ENCODE results near the gene CST9.
A peak's percentile ranks its signal among the peaks of the same experiment; 100 is the strongest.

CST9 gene

GRCh38 chr20:23574977-23575376 is 30.7 kb downstream of the CST9 start:
- Mint-ChIP-seq H3K36me3 (no peaks in the 10 kb centered on the region), H3K27ac (no peak overlapping the region)

GRCh38 chr20:23570178-23570760 is 35.4 kb downstream of the CST9 start:
- no peaks in the 10 kb centered on the region for H3K9me3 Mint-ChIP-seq
- DNase-seq (no peak), ATAC-seq (replicated peaks) (no peak)
- no peaks in the 10 kb centered on the region for H3K4me1 Mint-ChIP-seq
- peaks cover 7 to 12% of the 10 kb centered on the region in 2 donors for H3K27me3 Mint-ChIP-seq
- no peaks in the 10 kb centered on the region for H3K36me3 Mint-ChIP-seq
- no peak overlapping the region for H3K4me3 Mint-ChIP-seq
- no peak overlapping the region for H3K27ac Mint-ChIP-seq

More at GRCh38 chr20:23574977-23575376, 30.7 kb downstream of the CST9 start:
- Mint-ChIP-seq H3K27me3 (peaks cover 1 to 6% of the 10 kb centered on the region in 2 donors), H3K9me3 (no peaks in the 10 kb centered on the region), H3K4me3 (no peak overlapping the region), H3K4me1 (no peaks in the 10 kb centered on the region)
- no peak for DNase-seq
- no peak for ATAC-seq (replicated peaks)

GRCh38 chr20:23569570-23569969 is 36.1 kb downstream of the CST9 start:
- H3K9me3 Mint-ChIP-seq, result no peaks in the 10 kb centered on the region
- H3K27ac Mint-ChIP-seq, result no peak overlapping the region
- H3K27me3 Mint-ChIP-seq, result peaks cover 12 to 13% of the 10 kb centered on the region in 2 donors
- no peak overlapping the region for H3K4me3 Mint-ChIP-seq
- H3K36me3 Mint-ChIP-seq, result no peaks in the 10 kb centered on the region
- DNase-seq (no peak), ATAC-seq (replicated peaks) (peak in 1 of 2 donors; percentile 10)
- no peaks in the 10 kb centered on the region for H3K4me1 Mint-ChIP-seq

GRCh38 chr20:23568971-23569330 is 36.8 kb downstream of the CST9 start:
- no peak overlapping the region for H3K27ac Mint-ChIP-seq
- DNase-seq (no peak), ATAC-seq (replicated peaks) (no peak)
- H3K27me3 Mint-ChIP-seq, result peaks cover 11 to 14% of the 10 kb centered on the region in 2 donors
- H3K36me3 Mint-ChIP-seq, result no peaks in the 10 kb centered on the region
- no peaks in the 10 kb centered on the region for H3K4me1 Mint-ChIP-seq
- H3K4me3 Mint-ChIP-seq, result no peak overlapping the region
- no peaks in the 10 kb centered on the region for H3K9me3 Mint-ChIP-seq

- Mint-ChIP-seq H3K27ac (no peak within 1 kb of the TSS), H3K27me3 (peaks cover 12 to 14% of the 10 kb centered on the region in 2 donors), H3K9me3 (no peaks in the 10 kb centered on the region), H3K4me1 (no peaks in the 10 kb centered on the region), H3K4me3 (no peak within 1 kb of the TSS), H3K36me3 (no peaks in the 10 kb centered on the region)
- no peak for ATAC-seq (replicated peaks)
- no peak for DNase-seq
Measured at GRCh38 chr20:23568320-23568970, 37.3 kb downstream of the CST9 start, which contains the start of gene CST9L. TSS of gene CST9L (minus strand) at chr20:23568484. CDS start at chr20:23568450, 34 bp downstream.

GRCh38 chr20:23566199-23566932 is 39.4 kb downstream of the CST9 start:
- peaks cover 0 to 8% of the 10 kb centered on the region in 2 donors for H3K36me3 Mint-ChIP-seq
- no peak for ATAC-seq (replicated peaks)
- H3K4me3 Mint-ChIP-seq, result no peak overlapping the region
- H3K27ac Mint-ChIP-seq, result no peak overlapping the region
- DNase-seq, result no peak
- H3K4me1 Mint-ChIP-seq, result no peaks in the 10 kb centered on the region
- peaks cover 12 to 19% of the 10 kb centered on the region in 2 donors for H3K27me3 Mint-ChIP-seq
- H3K9me3 Mint-ChIP-seq, result peaks cover 10 to 14% of the 10 kb centered on the region in 2 donors

GRCh38 chr20:23565503-23566045 is 40.1 kb downstream of the CST9 start:
- H3K27me3 Mint-ChIP-seq, result peaks cover 12 to 19% of the 10 kb centered on the region in 2 donors
- H3K36me3 Mint-ChIP-seq, result peaks cover 0 to 8% of the 10 kb centered on the region in 2 donors
- H3K27ac Mint-ChIP-seq, result no peak overlapping the region
- H3K4me3 Mint-ChIP-seq, result no peak overlapping the region
- H3K9me3 Mint-ChIP-seq, result peaks cover 10 to 14% of the 10 kb centered on the region in 2 donors
- H3K4me1 Mint-ChIP-seq, result no peaks in the 10 kb centered on the region
- DNase-seq, result no peak
- no peak for ATAC-seq (replicated peaks)

GRCh38 chr20:23564927-23565326 is 40.8 kb downstream of the CST9 start:
- H3K4me1 Mint-ChIP-seq, result no peaks in the 10 kb centered on the region
- H3K4me3 Mint-ChIP-seq, result no peak overlapping the region
- no peak overlapping the region for H3K27ac Mint-ChIP-seq
- H3K9me3 Mint-ChIP-seq, result peaks cover 13 to 17% of the 10 kb centered on the region in 2 donors
- ATAC-seq (replicated peaks) (no peak), DNase-seq (no peak)
- peaks cover 3 to 11% of the 10 kb centered on the region in 2 donors for H3K36me3 Mint-ChIP-seq
- H3K27me3 Mint-ChIP-seq, result peaks cover 16 to 22% of the 10 kb centered on the region in 2 donors

- Mint-ChIP-seq H3K4me3 (no peak overlapping the region), H3K36me3 (peaks cover 3 to 11% of the 10 kb centered on the region in 2 donors), H3K27ac (no peak overlapping the region), H3K4me1 (no peaks in the 10 kb centered on the region), H3K9me3 (peaks cover 22 to 24% of the 10 kb centered on the region in 2 donors), H3K27me3 (peaks cover 25 to 31% of the 10 kb centered on the region in 2 donors)
- ATAC-seq (replicated peaks), result no peak
- DNase-seq, result no peak
Measured at GRCh38 chr20:23562721-23563342, 42.9 kb downstream of the CST9 start.

- no peaks in the 10 kb centered on the region for H3K36me3 Mint-ChIP-seq
- H3K9me3 Mint-ChIP-seq, result peaks cover 18 to 20% of the 10 kb centered on the region in 2 donors
- no peak for ATAC-seq (replicated peaks)
- H3K4me3 Mint-ChIP-seq, result no peak overlapping the region
- H3K27me3 Mint-ChIP-seq, result peaks cover 20 to 23% of the 10 kb centered on the region in 2 donors
- no peak for DNase-seq
- no peaks in the 10 kb centered on the region for H3K4me1 Mint-ChIP-seq
- no peak overlapping the region for H3K27ac Mint-ChIP-seq
Measured at GRCh38 chr20:23554401-23554800, 51.3 kb downstream of the CST9 start.

Data from stimulated activated naive B cell treated with anti-CD40 and anti-IgM and Interleukin-4, amounts not matched to agents 10 μg/mL and 1 μg/mL and 100 μg/mL, for 72 hours (primary cell).